ENCODE results near the gene SRD5A3.

SRD5A3 gene

GRCh38 chr4:55345980-55346850 is at the start of gene SRD5A3:
Gene SRD5A3 (plus strand): TSS chr4:55346242. CDS start chr4:55346337, 95 bp downstream.
- peak; percentile 90 for DNase-seq

- no peak for DNase-seq
These were observed 48.7 kb upstream of the SRD5A3 start for GRCh38 chr4:55297346-55297745.

- DNase-seq = no peak
These were observed 42.3 kb upstream of the SRD5A3 start for GRCh38 chr4:55303760-55304165.

GRCh38 chr4:55304303-55304702 is 41.7 kb upstream of the SRD5A3 start:
- no peak for DNase-seq

GRCh38 chr4:55308071-55308470 is 38.0 kb upstream of the SRD5A3 start:
- DNase-seq = no peak

- DNase-seq = no peak
These were observed 34.1 kb upstream of the SRD5A3 start for GRCh38 chr4:55311792-55312488.

GRCh38 chr4:55312489-55313101 is 33.4 kb upstream of the SRD5A3 start:
- no peak for DNase-seq

GRCh38 chr4:55314141-55314820 is 31.8 kb upstream of the SRD5A3 start:
- no peak for DNase-seq

GRCh38 chr4:55318175-55319129 is 27.6 kb upstream of the SRD5A3 start:
- DNase-seq = no peak

- peak; percentile 70 for DNase-seq
These were observed 24.3 kb upstream of the SRD5A3 start for GRCh38 chr4:55321707-55322264.

- no peak for DNase-seq
These were observed 22.7 kb upstream of the SRD5A3 start for GRCh38 chr4:55323375-55323774.

GRCh38 chr4:55326629-55327028 is 19.4 kb upstream of the SRD5A3 start:
- no peak for DNase-seq

GRCh38 chr4:55329012-55329411 is 17.0 kb upstream of the SRD5A3 start:
- DNase-seq = no peak

- DNase-seq = no peak
These were observed 15.8 kb upstream of the SRD5A3 start for GRCh38 chr4:55330241-55330640.

GRCh38 chr4:55336138-55337034 is 9.7 kb upstream of the SRD5A3 start:
- DNase-seq = no peak

- no peak for DNase-seq
These were observed 8.1 kb upstream of the SRD5A3 start for GRCh38 chr4:55337944-55338343.

GRCh38 chr4:55338486-55338885 is 7.6 kb upstream of the SRD5A3 start:
- DNase-seq = no peak

GRCh38 chr4:55340266-55340665 is 5.8 kb upstream of the SRD5A3 start:
- no peak for DNase-seq

GRCh38 chr4:55343887-55344286 is 2.2 kb upstream of the SRD5A3 start:
- peak; percentile 35 for DNase-seq

- DNase-seq = no peak
These were observed 988 bp upstream of the SRD5A3 start for GRCh38 chr4:55345054-55345453.

Measured in right hindlimb (tissue), 1 donor.